Right kidney (tissue), 1 donor: ENCODE results near the gene SARDH.
A peak's percentile ranks its signal among the peaks of the same experiment; 100 is the strongest.

Experiments used
- DNase-seq: peaks from one replicate; pipeline ENCODE4 v3.0.0-alpha.2; 2016

The SARDH gene

GRCh38 chr9:133666845-133667244 is 71.3 kb downstream of the SARDH start:
- no peak for DNase-seq

- no peak for DNase-seq
These were observed 71.8 kb downstream of the SARDH start for GRCh38 chr9:133666387-133666786.

- DNase-seq, result no peak
These were observed 72.6 kb downstream of the SARDH start for GRCh38 chr9:133665535-133665934.

GRCh38 chr9:133665096-133665495 is 73.1 kb downstream of the SARDH start:
- no peak for DNase-seq

- DNase-seq, result no peak
These were observed 73.7 kb downstream of the SARDH start for GRCh38 chr9:133664173-133665050.

- DNase-seq, result no peak
These were observed 76.2 kb downstream of the SARDH start for GRCh38 chr9:133661846-133662540.

- no peak for DNase-seq
These were observed 78.6 kb downstream of the SARDH start for GRCh38 chr9:133659516-133659915.

GRCh38 chr9:133658442-133659431 is 79.4 kb downstream of the SARDH start:
- peak; percentile 63 for DNase-seq

- DNase-seq, result no peak
These were observed 81.0 kb downstream of the SARDH start for GRCh38 chr9:133657120-133657661.

- no peak for DNase-seq
These were observed 81.7 kb downstream of the SARDH start for GRCh38 chr9:133656211-133657119.

GRCh38 chr9:133655701-133656100 is 82.5 kb downstream of the SARDH start:
- no peak for DNase-seq

GRCh38 chr9:133654736-133655657 is 83.2 kb downstream of the SARDH start:
- DNase-seq, result no peak

- no peak for DNase-seq
These were observed 84.5 kb downstream of the SARDH start for GRCh38 chr9:133653638-133654037.

GRCh38 chr9:133650026-133650425 is 88.1 kb downstream of the SARDH start:
- DNase-seq, result no peak

- no peak for DNase-seq
These were observed 89.0 kb downstream of the SARDH start for GRCh38 chr9:133649194-133649593.

- no peak for DNase-seq
These were observed 90.2 kb downstream of the SARDH start for GRCh38 chr9:133647765-133648469.

GRCh38 chr9:133647148-133647547 is 91.0 kb downstream of the SARDH start:
- no peak for DNase-seq

GRCh38 chr9:133645021-133645765 is 93.0 kb downstream of the SARDH start:
- no peak for DNase-seq
